ENCODE measurements around the gene ALKBH5. TPM values are rescaled to one million over a fixed set of nuclear protein-coding genes. Genes with fewer than 3 reads are reported as not detected.

ALKBH5 gene
- polyA plus RNA-seq, 2 of the 4 experiments (the other 2 are of a cell fraction), result 57.9 to 105 TPM

DNA sequence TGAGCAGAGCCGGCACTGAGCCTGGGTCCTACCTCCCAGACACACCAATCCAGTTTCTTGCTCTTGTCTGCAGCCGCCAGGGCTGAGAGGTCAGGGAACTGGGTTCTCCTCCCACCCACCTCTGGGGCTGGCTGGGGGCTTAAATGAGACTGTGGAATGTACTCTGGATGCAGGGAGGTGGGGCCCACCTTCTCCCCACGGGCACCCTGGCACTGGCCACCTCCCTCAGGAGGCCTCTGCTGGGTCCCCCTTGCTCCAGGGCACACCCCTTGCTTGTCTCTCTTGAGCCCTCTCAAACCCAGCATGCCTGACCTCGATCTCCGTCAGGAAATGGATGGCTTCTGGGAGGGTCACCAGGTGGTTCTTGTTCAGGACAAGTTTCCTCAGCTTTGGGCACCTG, 68.5 kb downstream of the ALKBH5 start:
- H3K4me2 ChIP-seq, result no peak overlapping the region
- TF ChIP-seq GATA3 (IDR thresholded peaks at IDR 0.05; ENCODE audit: borderline replicate concordance), result no peak
- no peak for TF ChIP-seq HOXB13 (CRISPR knock-in tag; IDR thresholded peaks at IDR 0.05; ENCODE audit: low read depth)
- TF ChIP-seq RNF2 (IDR thresholded peaks at IDR 0.05; ENCODE audit: borderline replicate concordance, low read depth), result no peak
- TF ChIP-seq FOSB (CRISPR knock-in tag; IDR thresholded peaks at IDR 0.05), result no peak
- no peak for TF ChIP-seq KDM5A (IDR thresholded peaks at IDR 0.05)
- TF ChIP-seq RCOR1 (IDR thresholded peaks at IDR 0.05; ENCODE audit: low read depth, low read length), result no peak
- TF ChIP-seq ZSCAN20 (CRISPR knock-in tag; IDR thresholded peaks at IDR 0.05), result no peak
- TF ChIP-seq FOSL2 (IDR thresholded peaks at IDR 0.05), result no peak
- TF ChIP-seq FOSL2 (CRISPR knock-in tag; IDR thresholded peaks at IDR 0.05), result no peak
- no peak for TF ChIP-seq HOXA7 (CRISPR knock-in tag; IDR thresholded peaks at IDR 0.05)
- no peak for TF ChIP-seq KDM1A (IDR thresholded peaks at IDR 0.05; ENCODE audit: low read depth)
- no peak for TF ChIP-seq USF2 (IDR thresholded peaks at IDR 0.05)
- no peak for TF ChIP-seq ZFP36 (IDR thresholded peaks at IDR 0.05; ENCODE audit: borderline replicate concordance, partially characterized antibody)
- no peak for TF ChIP-seq POLR2AphosphoS2 (conservative IDR thresholded peaks at IDR 0.05; ENCODE audit: low read length)
- TF ChIP-seq CHD4 (IDR thresholded peaks at IDR 0.05; ENCODE audit: borderline replicate concordance), result no peak
- DNase-seq (ENCODE audit: low read depth in 1 of 2, low spot score in 1 of 2) (no peak), ATAC-seq (no peak), FAIRE-seq (no peak)
- H3K27ac ChIP-seq, result no peak overlapping the region
- peaks cover 15% of the 10 kb centered on the region for H3K4me1 ChIP-seq
- ChIA-PET CTCF (interaction anchor here (6.8 kb wide), 1 partner anchor 18 kb away, joined by 103 read pairs; no protein-coding TSS in a partner anchor), POLR2A (no interaction called here)
- H3K4me3 ChIP-seq, result no peak overlapping the region
- H3K9me3 ChIP-seq, result no peaks in the 10 kb centered on the region
- WGBS (ENCODE audit: missing lambda C conversion rate), result 90% methylated on average over 3 of the region's 5 CpGs

DNA sequence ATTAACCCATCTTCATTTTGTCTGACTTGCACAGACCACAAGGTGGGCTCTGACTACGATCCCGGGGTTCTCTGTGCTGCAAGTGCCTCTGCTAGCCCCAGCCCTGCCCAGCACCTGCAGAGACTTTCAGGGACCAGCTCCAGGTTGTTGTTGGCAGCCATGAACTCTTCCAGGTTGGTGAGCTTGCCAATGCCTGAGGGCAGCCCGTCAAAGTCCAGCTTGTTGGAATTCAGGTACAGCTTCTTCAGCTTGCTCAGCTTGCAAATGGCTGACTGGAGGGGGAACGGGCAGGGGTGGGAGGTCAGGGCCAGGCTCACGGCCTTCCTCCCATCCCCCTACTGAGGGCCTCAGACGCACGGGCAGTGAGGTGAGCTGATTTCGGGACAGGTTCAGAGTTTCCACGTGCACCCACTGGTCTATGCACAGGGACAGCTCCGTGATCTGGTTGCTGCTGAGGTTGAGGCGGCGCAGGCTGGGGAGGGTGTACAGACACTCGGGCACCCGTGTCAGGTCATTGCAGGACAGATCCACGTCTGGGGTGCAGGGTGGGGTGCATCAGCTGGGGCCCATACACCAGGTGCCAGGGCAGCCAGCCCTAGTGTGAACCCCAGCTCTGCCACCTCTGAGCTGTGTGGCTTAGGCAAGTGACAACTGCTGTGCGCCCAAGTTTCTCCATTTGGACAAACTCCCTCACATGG, 69.7 kb downstream of the ALKBH5 start:
- Histone ChIP-seq H3K4me2 (no peak overlapping the region), H3K4me1 (peaks cover 14% of the 10 kb centered on the region), H3K9me3 (no peaks in the 10 kb centered on the region), H3K4me3 (no peak overlapping the region), H3K27ac (no peak overlapping the region)
- FAIRE-seq (no peak), DNase-seq (ENCODE audit: low read depth in 1 of 2, low spot score in 1 of 2) (no peak), ATAC-seq (no peak)
- 88% methylated on average over 16 of the region's 16 CpGs for WGBS (ENCODE audit: missing lambda C conversion rate)
- ChIA-PET POLR2A (no interaction called here), CTCF (interaction anchor here (0.7 to 1.0 kb wide), 2 partner anchors 11 to 66 kb away, joined by 3 read pairs; no protein-coding TSS in a partner anchor)
- TF ChIP-seq POLR2A (IDR thresholded peaks at IDR 0.05; ENCODE audit: low read length) (no peak), POLR2AphosphoS2 (conservative IDR thresholded peaks at IDR 0.05; ENCODE audit: low read length) (no peak), TP53 (CRISPR knock-in tag; IDR thresholded peaks at IDR 0.05) (no peak), RARB (CRISPR knock-in tag; IDR thresholded peaks at IDR 0.05) (no peak), HOXB13 (CRISPR knock-in tag; IDR thresholded peaks at IDR 0.05; ENCODE audit: low read depth) (no peak), ZC3H11A (IDR thresholded peaks at IDR 0.05) (no peak), CHD4 (IDR thresholded peaks at IDR 0.05; ENCODE audit: borderline replicate concordance) (no peak), FOXS1 (CRISPR knock-in tag; IDR thresholded peaks at IDR 0.05) (no peak), NR3C1 (IDR thresholded peaks at IDR 0.05) (no peak), MAX (IDR thresholded peaks at IDR 0.05) (no peak), TFCP2L1 (CRISPR knock-in tag; IDR thresholded peaks at IDR 0.05) (no peak), E2F6 (IDR thresholded peaks at IDR 0.05; ENCODE audit: borderline replicate concordance, low read depth) (no peak), ESRRA (IDR thresholded peaks at IDR 0.05; ENCODE audit: borderline replicate concordance, low read length) (no peak)
